IMR-90 (cell line): Measurements from ENCODE around the gene VIPR2.

Source experiments
- BHLHE40 ChIP-seq: fragments of 150-350 bp; IDR thresholded peaks from 2 replicates; pipeline ENCODE4 v1.6.1; 2016; ENCODE audit warnings: mild to moderate bottlenecking, low read depth, low read length
- CEBPB ChIP-seq: IDR thresholded peaks from 2 replicates; pipeline ENCODE4 v1.6.1; 2012; ENCODE audit warnings: low read depth, low read length, improper control_type of control experiment
- MXI1 ChIP-seq: IDR thresholded peaks from 2 replicates; pipeline ENCODE4 v1.6.1; 2012; ENCODE audit warnings: low read depth, mild to moderate bottlenecking, low read length, moderate library complexity, borderline replicate concordance
- POLR2A ChIP-seq: IDR thresholded peaks from 2 replicates; pipeline ENCODE4 v1.6.1; 2012; ENCODE audit warnings: mild to moderate bottlenecking, low read depth, low read length
- RAD21 ChIP-seq: IDR thresholded peaks from 2 replicates; pipeline ENCODE4 v1.6.1; 2012; ENCODE audit warnings: low read length, improper control_type of control experiment
- RFX5 ChIP-seq: IDR thresholded peaks from 2 replicates; pipeline ENCODE4 v1.8.0; 2012; ENCODE audit warnings: low read depth, mild to moderate bottlenecking, low read length, moderate library complexity
- SMC3 ChIP-seq: fragments of 150-350 bp; IDR thresholded peaks from 2 replicates; pipeline ENCODE4 v1.6.1; 2016; ENCODE audit warnings: low read depth, mild to moderate bottlenecking, antibody characterized with exemption, low read length, moderate library complexity
- TF ChIP-seq, protein P1 (sequence below): conservative IDR thresholded peaks from 2 replicates; pipeline ENCODE4 v1.5.1; 2012; ENCODE audit warnings: mild to moderate bottlenecking, low read depth, low read length, improper control_type of control experiment
- TF ChIP-seq, protein P2 (sequence below): fragments of 150-350 bp; IDR thresholded peaks from 2 replicates; pipeline ENCODE4 v1.6.1; 2016; ENCODE audit warnings: low read depth, mild to moderate bottlenecking, low read length, moderate library complexity, borderline replicate concordance

DNA sequence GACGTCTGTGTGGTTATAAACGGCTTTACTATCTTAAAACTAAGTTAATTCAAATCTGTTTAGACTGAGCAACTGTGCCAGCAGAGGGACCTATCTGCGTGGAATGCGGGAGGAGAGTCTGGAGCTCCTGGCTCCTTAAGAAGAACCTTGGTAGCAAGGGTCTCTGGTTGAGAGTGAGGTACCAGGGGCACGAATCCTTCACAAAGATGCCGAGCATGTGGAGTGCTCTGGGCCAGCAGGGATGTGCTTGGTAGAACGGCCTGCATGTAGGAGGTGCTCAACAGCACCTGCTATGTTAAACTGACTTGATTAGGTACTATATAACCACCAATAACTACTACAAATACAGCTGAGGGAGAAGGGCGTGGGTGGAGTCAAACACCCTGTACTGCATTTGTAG lies 102.6 kb downstream of the VIPR2 start:
- no peak for TF ChIP-seq POLR2A
- TF ChIP-seq, protein P1, sequence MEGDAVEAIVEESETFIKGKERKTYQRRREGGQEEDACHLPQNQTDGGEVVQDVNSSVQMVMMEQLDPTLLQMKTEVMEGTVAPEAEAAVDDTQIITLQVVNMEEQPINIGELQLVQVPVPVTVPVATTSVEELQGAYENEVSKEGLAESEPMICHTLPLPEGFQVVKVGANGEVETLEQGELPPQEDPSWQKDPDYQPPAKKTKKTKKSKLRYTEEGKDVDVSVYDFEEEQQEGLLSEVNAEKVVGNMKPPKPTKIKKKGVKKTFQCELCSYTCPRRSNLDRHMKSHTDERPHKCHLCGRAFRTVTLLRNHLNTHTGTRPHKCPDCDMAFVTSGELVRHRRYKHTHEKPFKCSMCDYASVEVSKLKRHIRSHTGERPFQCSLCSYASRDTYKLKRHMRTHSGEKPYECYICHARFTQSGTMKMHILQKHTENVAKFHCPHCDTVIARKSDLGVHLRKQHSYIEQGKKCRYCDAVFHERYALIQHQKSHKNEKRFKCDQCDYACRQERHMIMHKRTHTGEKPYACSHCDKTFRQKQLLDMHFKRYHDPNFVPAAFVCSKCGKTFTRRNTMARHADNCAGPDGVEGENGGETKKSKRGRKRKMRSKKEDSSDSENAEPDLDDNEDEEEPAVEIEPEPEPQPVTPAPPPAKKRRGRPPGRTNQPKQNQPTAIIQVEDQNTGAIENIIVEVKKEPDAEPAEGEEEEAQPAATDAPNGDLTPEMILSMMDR: no peak
- no peak for TF ChIP-seq RFX5
- no peak for TF ChIP-seq MXI1
- no peak for TF ChIP-seq RAD21
- TF ChIP-seq SMC3: no peak
- TF ChIP-seq CEBPB: no peak
- TF ChIP-seq, protein P2, sequence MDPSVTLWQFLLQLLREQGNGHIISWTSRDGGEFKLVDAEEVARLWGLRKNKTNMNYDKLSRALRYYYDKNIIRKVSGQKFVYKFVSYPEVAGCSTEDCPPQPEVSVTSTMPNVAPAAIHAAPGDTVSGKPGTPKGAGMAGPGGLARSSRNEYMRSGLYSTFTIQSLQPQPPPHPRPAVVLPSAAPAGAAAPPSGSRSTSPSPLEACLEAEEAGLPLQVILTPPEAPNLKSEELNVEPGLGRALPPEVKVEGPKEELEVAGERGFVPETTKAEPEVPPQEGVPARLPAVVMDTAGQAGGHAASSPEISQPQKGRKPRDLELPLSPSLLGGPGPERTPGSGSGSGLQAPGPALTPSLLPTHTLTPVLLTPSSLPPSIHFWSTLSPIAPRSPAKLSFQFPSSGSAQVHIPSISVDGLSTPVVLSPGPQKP: no peak
- no peak for TF ChIP-seq BHLHE40
